ENCODE results near the gene FBF1.

DNA sequence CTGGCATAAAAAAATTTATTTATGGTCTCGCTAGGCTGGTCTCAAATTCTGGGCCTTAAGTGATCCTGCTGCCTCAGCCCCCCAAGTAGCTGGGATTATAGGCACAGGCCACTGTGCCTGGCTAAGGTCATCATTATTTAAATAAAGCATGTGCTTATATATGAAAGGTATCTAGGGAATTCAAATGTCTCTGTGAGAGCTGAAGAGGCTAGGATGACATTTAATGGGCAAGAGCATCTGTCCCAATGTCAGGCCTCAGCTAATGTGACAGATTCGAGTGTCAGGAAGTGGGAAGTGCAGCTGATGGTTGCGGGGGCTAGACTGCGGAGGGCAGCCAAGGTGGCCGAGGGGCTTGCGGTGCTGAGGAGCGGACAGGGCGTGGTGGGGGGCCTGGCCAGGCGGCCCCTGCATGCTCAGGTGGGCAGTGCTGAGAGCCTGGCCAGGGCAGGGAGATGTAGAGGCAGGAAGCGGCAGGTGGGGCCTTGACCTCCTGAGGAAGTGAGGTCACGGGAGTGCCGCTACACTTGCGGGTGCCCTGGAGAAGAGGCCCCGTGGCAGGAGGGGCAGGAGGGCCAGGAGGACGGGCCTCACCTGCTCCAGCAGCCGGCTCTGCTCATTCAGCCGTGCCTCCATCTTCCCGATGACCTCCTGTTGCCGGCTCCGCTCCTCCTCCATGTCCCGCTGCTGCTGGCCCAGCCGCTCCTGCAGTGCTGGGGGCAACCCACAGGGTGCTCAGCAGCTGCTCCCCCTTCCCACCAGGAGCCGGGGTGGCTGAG, 23.5 kb downstream of the FBF1 start:
- TF ChIP-seq, protein P1, sequence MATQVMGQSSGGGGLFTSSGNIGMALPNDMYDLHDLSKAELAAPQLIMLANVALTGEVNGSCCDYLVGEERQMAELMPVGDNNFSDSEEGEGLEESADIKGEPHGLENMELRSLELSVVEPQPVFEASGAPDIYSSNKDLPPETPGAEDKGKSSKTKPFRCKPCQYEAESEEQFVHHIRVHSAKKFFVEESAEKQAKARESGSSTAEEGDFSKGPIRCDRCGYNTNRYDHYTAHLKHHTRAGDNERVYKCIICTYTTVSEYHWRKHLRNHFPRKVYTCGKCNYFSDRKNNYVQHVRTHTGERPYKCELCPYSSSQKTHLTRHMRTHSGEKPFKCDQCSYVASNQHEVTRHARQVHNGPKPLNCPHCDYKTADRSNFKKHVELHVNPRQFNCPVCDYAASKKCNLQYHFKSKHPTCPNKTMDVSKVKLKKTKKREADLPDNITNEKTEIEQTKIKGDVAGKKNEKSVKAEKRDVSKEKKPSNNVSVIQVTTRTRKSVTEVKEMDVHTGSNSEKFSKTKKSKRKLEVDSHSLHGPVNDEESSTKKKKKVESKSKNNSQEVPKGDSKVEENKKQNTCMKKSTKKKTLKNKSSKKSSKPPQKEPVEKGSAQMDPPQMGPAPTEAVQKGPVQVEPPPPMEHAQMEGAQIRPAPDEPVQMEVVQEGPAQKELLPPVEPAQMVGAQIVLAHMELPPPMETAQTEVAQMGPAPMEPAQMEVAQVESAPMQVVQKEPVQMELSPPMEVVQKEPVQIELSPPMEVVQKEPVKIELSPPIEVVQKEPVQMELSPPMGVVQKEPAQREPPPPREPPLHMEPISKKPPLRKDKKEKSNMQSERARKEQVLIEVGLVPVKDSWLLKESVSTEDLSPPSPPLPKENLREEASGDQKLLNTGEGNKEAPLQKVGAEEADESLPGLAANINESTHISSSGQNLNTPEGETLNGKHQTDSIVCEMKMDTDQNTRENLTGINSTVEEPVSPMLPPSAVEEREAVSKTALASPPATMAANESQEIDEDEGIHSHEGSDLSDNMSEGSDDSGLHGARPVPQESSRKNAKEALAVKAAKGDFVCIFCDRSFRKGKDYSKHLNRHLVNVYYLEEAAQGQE (IDR thresholded peaks at IDR 0.05; ENCODE audit: insufficient read depth in 1 of 2, low read depth in 2 of 2, low read length in 2 of 2), result no peak
- no peak for TF ChIP-seq POLR2AphosphoS5 (IDR thresholded peaks at IDR 0.05; ENCODE audit: low read depth, low read length)
- TF ChIP-seq SIN3A (IDR thresholded peaks at IDR 0.05; ENCODE audit: borderline replicate concordance, insufficient read depth, low read length), result no peak

Measured in PFSK-1 (cell line).